Skeletal muscle satellite cell (primary cell): ENCODE results near the gene PLEKHM3. TPM values are rescaled to one million over a fixed set of nuclear protein-coding genes. Genes with fewer than 3 reads are reported as not detected.
A peak's percentile ranks its signal among the peaks of the same experiment; 100 is the strongest.

ENCODE experiments used
- H3K27me3 ChIP-seq: 2 replicates; pipeline ENCODE4 v1.7.0; 2013; ENCODE audit warnings: low read length; ENCODE audit not compliant: control insufficient read depth, insufficient read depth
- H3K36me3 ChIP-seq: 2 replicates; pipeline ENCODE4 v1.7.0; 2013; ENCODE audit warnings: mild to moderate bottlenecking, control low read depth, low read length; ENCODE audit not compliant: insufficient read depth
- H3K4me1 ChIP-seq: 2 replicates; pipeline ENCODE4 v1.7.0; 2013; ENCODE audit warnings: low read length; ENCODE audit not compliant: control insufficient read depth, insufficient read depth
- H3K4me2 ChIP-seq: 2 replicates; pipeline ENCODE4 v1.7.0; 2013; ENCODE audit warnings: mild to moderate bottlenecking, low read length
- H3K4me3 ChIP-seq: 2 replicates; pipeline ENCODE4 v1.7.0; 2013; ENCODE audit warnings: low read length
- H3K9ac ChIP-seq: 2 replicates; pipeline ENCODE4 v1.7.0; 2013; ENCODE audit warnings: mild to moderate bottlenecking, low read depth, low read length, moderate library complexity
- H3K9me3 ChIP-seq: replicated peaks from 2 replicates; pipeline ENCODE4 v1.7.0; 2013; ENCODE audit warnings: mild to moderate bottlenecking, control low read depth, low read length
- total RNA-seq: library from RNA; depleted of rRNA; stranded (reverse); fragments of >200 nt; gene quantifications from 2 replicates; pipeline ENCODE4 v1.2.3, GENCODE V29; 2012; rRNA removed

The PLEKHM3 gene, protein sequence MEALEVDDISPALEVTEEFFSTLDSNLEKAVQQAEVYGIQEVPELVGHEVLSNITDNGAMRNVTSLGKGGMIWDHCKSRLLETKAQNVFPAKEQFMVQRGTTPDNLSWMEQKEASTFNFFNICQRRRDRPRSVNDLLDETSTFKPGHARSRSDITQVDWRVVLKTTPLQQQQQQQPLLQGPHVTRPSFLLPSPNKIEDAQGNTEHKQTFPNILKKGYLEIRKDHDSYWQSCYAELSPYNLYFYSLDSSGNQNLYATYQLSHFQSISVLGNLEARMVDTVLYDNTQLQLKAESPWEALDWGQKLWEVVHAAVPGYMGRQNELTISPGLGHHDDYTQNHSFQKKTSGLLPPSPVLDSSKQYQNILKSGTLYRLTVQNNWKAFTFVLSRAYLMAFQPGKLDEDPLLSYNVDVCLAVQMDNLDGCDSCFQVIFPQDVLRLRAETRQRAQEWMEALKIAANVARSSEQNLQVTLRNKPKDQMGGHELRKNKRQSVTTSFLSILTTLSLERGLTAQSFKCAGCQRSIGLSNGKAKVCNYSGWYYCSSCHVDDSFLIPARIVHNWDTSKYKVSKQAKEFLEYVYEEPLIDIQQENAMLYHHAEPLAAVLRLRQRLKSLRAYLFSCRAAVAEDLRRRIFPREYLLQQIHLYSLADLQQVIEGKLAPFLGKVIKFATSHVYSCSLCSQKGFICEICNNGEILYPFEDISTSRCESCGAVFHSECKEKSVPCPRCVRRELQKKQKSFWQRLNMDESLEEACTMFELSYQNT
- 7.1 and 9.8 TPM in 2 replicates for total RNA-seq

- Histone ChIP-seq H3K4me2 (peak within 1 kb of the TSS; percentile 80), H3K9ac (peak within 1 kb of the TSS; percentile 89), H3K4me1 (peaks cover 5% of the 10 kb centered on the region), H3K9me3 (no peaks in the 10 kb centered on the region), H3K36me3 (no peaks in the 10 kb centered on the region), H3K27me3 (no peaks in the 10 kb centered on the region), H3K4me3 (peak within 1 kb of the TSS; percentile 94)
Observed at GRCh38 chr2:208025037-208025813, at the start of gene PLEKHM3. Gene PLEKHM3 (minus strand): TSS chr2:208025527. CDS start chr2:208001639, 23,888 bp downstream.

DNA sequence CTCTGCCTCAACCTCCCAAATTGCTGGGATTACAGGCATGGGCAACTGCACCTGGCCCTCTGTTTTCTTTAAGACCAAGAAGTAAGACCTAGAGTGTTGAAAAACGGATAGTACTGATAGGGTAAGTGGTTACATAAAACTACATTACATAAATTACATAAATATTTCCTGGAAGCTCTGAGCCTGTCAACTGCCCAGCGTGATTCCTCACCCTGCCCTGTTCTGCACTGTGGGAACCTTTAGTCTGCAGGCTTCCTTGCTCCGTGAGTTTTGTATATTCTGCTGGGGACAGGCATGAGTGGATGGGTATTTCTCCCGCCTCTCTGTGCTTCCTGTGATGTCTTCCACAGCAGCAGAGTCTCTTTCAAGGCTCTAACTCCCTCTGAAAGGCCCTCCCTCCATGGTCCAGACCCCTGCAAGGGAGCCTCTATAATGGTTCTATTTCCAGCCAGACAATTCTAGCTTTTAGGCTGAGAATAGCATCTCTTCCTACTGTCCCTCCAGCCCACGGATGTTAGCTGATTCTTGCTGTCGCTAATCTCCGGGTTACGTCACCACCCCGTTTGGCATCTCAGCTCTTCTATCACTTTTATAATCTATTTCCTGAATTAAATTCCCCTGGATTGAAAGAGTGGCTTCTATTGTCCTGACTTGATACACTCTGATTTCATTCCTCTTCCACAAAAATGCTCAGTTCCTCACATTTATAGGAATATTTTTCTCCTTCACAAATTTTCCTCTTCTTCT, 49.5 kb upstream of the PLEKHM3 start:
- Histone ChIP-seq H3K4me3 (no peak overlapping the region), H3K9ac (no peak overlapping the region), H3K4me2 (peak overlapping the region; percentile 6), H3K36me3 (no peaks in the 10 kb centered on the region), H3K27me3 (peaks cover 36% of the 10 kb centered on the region), H3K9me3 (no peaks in the 10 kb centered on the region), H3K4me1 (no peaks in the 10 kb centered on the region)

GRCh38 chr2:208072250-208072892, 47.0 kb upstream of the PLEKHM3 start:
- Histone ChIP-seq H3K27me3 (peaks cover 29% of the 10 kb centered on the region), H3K4me3 (no peak overlapping the region), H3K4me2 (no peak overlapping the region), H3K4me1 (no peaks in the 10 kb centered on the region), H3K9me3 (no peaks in the 10 kb centered on the region), H3K36me3 (no peaks in the 10 kb centered on the region), H3K9ac (no peak overlapping the region)

DNA sequence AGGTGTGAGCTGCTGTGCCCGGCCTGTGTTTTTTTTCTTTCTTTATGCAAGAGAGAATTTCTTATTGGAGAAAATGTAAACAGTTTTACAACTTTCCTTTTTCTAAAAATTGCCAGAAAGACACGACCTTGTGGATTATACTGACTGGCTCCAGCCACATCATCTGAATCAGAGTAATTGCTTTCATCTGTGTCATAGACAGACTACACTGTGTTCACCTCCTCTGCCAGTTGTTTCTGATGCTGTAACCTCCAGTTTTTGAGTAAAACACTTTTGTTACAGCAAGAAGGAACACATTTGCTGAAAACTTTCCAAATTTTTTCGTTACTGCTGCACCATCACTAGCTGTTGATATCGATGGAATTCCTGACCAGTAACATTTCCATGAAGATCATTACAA, 43.9 kb upstream of the PLEKHM3 start:
- H3K4me2 ChIP-seq: no peak overlapping the region
- no peaks in the 10 kb centered on the region for H3K36me3 ChIP-seq
- H3K27me3 ChIP-seq: peaks cover 5% of the 10 kb centered on the region
- no peak overlapping the region for H3K9ac ChIP-seq
- no peak overlapping the region for H3K4me3 ChIP-seq
- H3K4me1 ChIP-seq: peaks cover 6% of the 10 kb centered on the region
- no peaks in the 10 kb centered on the region for H3K9me3 ChIP-seq

DNA sequence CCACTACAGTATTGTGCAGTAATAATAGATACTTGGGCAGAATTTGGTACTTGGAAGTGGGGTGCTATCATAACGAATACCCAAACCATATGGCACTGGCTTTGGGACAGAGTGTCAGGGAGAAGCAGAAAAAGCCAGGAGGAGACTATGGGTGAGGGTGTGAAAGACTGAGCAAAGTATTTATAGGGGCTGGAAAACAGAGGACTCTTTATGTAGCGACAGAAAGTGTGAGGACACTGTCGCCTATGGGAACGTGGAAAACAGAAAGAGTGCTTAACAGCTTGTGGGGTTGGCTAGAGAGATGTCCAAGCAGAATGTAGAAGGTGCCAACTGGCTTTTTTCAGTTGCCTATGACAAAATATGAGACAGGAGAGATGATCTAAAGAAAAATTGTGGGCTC, 40.7 kb upstream of the PLEKHM3 start:
- no peaks in the 10 kb centered on the region for H3K27me3 ChIP-seq
- H3K36me3 ChIP-seq: no peaks in the 10 kb centered on the region
- no peak overlapping the region for H3K4me2 ChIP-seq
- H3K9ac ChIP-seq: no peak overlapping the region
- no peaks in the 10 kb centered on the region for H3K9me3 ChIP-seq
- H3K4me1 ChIP-seq: peaks cover 7% of the 10 kb centered on the region
- H3K4me3 ChIP-seq: no peak overlapping the region

DNA sequence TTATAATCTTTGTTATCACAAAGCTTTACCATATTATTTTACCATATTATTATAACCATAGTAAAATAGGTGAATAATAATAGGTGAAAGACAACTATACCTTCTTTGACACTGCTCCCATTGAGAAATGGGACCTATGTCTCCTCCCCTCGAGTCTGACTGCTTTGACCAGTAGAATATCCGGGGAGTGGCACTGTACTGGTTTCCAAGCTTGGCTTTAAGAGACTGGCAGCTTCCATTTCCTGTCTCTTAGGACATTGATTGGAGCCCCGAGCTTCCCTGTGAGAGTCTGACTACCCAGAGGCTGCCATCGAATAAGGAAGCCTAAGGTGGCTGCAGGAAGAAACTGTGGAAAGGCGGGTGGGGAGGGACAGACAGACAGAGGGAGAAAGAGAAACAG, 40.1 kb upstream of the PLEKHM3 start:
- Histone ChIP-seq H3K27me3 (no peaks in the 10 kb centered on the region), H3K4me3 (no peak overlapping the region), H3K9ac (no peak overlapping the region), H3K4me1 (peaks cover 7% of the 10 kb centered on the region), H3K9me3 (no peaks in the 10 kb centered on the region), H3K36me3 (no peaks in the 10 kb centered on the region), H3K4me2 (no peak overlapping the region)

DNA sequence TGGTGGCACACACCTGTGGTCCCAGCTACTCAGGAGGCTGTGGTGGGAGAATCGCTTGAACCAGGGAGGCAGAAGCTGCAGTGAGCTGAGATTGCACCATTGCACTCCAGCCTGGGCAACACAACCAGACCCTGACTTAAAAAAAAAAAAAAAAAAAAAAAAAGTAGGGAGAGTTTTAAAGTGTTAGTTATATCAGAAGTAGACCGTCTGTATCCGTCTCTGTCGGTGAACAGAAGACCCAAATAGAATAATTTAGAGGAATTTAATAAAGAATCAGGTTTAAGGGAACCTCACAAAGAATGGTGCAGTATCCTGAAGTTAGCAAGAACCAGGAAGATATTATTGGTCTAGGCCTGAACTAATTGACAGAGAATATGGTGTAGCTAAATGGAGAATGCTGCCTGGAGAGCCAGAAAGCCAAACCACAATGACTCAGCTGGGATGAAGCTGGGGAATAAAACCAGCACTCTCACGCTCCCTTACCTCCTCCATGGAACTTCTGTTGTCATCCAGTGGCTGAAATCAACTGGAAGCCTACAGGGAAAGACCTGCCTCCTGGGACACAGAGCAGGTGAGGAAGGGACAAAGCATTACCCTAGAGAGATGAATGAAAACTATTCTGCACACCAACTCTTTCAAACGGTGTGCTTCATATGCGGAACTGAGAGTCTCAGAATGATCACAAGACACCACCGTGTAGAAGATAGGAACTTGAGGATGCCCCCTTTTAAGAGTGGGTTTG, 39.1 kb upstream of the PLEKHM3 start:
- no peak overlapping the region for H3K4me3 ChIP-seq
- H3K4me1 ChIP-seq: peaks cover 7% of the 10 kb centered on the region

GRCh38 chr2:208062961-208063360, 37.6 kb upstream of the PLEKHM3 start:
- Histone ChIP-seq H3K27me3 (no peaks in the 10 kb centered on the region), H3K9ac (no peak overlapping the region), H3K9me3 (no peaks in the 10 kb centered on the region), H3K4me1 (peaks cover 7% of the 10 kb centered on the region), H3K4me3 (no peak overlapping the region), H3K36me3 (no peaks in the 10 kb centered on the region), H3K4me2 (no peak overlapping the region)

More for the DNA sequence above, 39.1 kb upstream of the PLEKHM3 start:
- no peak overlapping the region for H3K4me2 ChIP-seq
- no peaks in the 10 kb centered on the region for H3K27me3 ChIP-seq
- no peak overlapping the region for H3K9ac ChIP-seq
- no peaks in the 10 kb centered on the region for H3K36me3 ChIP-seq
- H3K9me3 ChIP-seq: no peaks in the 10 kb centered on the region

GRCh38 chr2:208062113-208062512, 36.8 kb upstream of the PLEKHM3 start:
- H3K4me2 ChIP-seq: no peak overlapping the region
- no peaks in the 10 kb centered on the region for H3K27me3 ChIP-seq

GRCh38 chr2:208057108-208057507, 31.8 kb upstream of the PLEKHM3 start:
- Histone ChIP-seq H3K4me1 (no peaks in the 10 kb centered on the region), H3K9ac (no peak overlapping the region), H3K9me3 (no peaks in the 10 kb centered on the region), H3K4me2 (no peak overlapping the region), H3K4me3 (no peak overlapping the region), H3K36me3 (no peaks in the 10 kb centered on the region), H3K27me3 (no peaks in the 10 kb centered on the region)

More at GRCh38 chr2:208062113-208062512, 36.8 kb upstream of the PLEKHM3 start:
- Histone ChIP-seq H3K9ac (no peak overlapping the region), H3K4me3 (no peak overlapping the region), H3K9me3 (no peaks in the 10 kb centered on the region), H3K4me1 (peaks cover 7% of the 10 kb centered on the region), H3K36me3 (no peaks in the 10 kb centered on the region)
